22Rv1 (cell line): ENCODE results near the gene ABCG2.
A peak's percentile ranks its signal among the peaks of the same experiment; 100 is the strongest.

ENCODE experiments used
- H3K27ac ChIP-seq: fragments of 450-650 bp; 2 replicates; pipeline ENCODE4 v1.5.1; 2017
- CTCF ChIP-seq: fragments of 450-650 bp; IDR thresholded peaks from 2 replicates; pipeline ENCODE4 v1.5.1; 2017; ENCODE audit warnings: mild to moderate bottlenecking
- ZFX ChIP-seq: fragments of 450-650 bp; IDR thresholded peaks from 2 replicates; pipeline ENCODE4 v1.6.1; 2017; ENCODE audit warnings: antibody characterized with exemption, borderline replicate concordance

Gene ABCG2

GRCh38 chr4:88112856-88113255, 45.6 kb downstream of the ABCG2 start:
- no peak overlapping the region for H3K27ac ChIP-seq
- no peak for TF ChIP-seq ZFX
- no peak for TF ChIP-seq CTCF

- peak overlapping the region; percentile 65 for H3K27ac ChIP-seq
- no peak for TF ChIP-seq CTCF
- TF ChIP-seq ZFX = no peak
Measured at GRCh38 chr4:88110826-88111225, 47.6 kb downstream of the ABCG2 start.

- no peak for TF ChIP-seq ZFX
- TF ChIP-seq CTCF = no peak
- H3K27ac ChIP-seq = peak overlapping the region; percentile 65
Measured at GRCh38 chr4:88109123-88109881, 49.1 kb downstream of the ABCG2 start.

- H3K27ac ChIP-seq = peak overlapping the region; percentile 65
- no peak for TF ChIP-seq CTCF
- TF ChIP-seq ZFX = no peak
Measured at GRCh38 chr4:88108747-88109122, 49.7 kb downstream of the ABCG2 start.

- peak overlapping the region; percentile 65 for H3K27ac ChIP-seq
Measured at GRCh38 chr4:88108108-88108465, 50.4 kb downstream of the ABCG2 start.

GRCh38 chr4:88107406-88108107, 50.9 kb downstream of the ABCG2 start:
- TF ChIP-seq CTCF = no peak
- no peak for TF ChIP-seq ZFX
- H3K27ac ChIP-seq = peak overlapping the region; percentile 65

- TF ChIP-seq CTCF (no peak), ZFX (no peak)
- no peak overlapping the region for H3K27ac ChIP-seq
Measured at GRCh38 chr4:88106205-88106604, 52.2 kb downstream of the ABCG2 start.
